HEK293T (cell line): ENCODE results near the gene ESPN.

Source experiments
- CTCF ChIA-PET: fragments of 350-600 bp; formaldehyde crosslinking; extraction: SDS; loops from one replicate; lab custom pipeline; 2021; ENCODE audit warnings: antibody characterized with exemption, inconsistent platforms; lab: Yijun Ruan, JAX
- POLR2A ChIA-PET: fragments of 350-600 bp; formaldehyde crosslinking; extraction: SDS; loops from one replicate; lab custom pipeline; 2020; ENCODE audit warnings: antibody characterized with exemption, inconsistent platforms; lab: Yijun Ruan, JAX
- DNase-seq: peaks from one replicate; pipeline ENCODE4 v3.0.0; 2012; ENCODE audit warnings: mixed read lengths; ENCODE audit errors: extremely low spot score
- ARNT ChIP-seq: fragments of 450-650 bp; IDR thresholded peaks from 2 replicates; pipeline ENCODE4 v1.6.1; 2017; ENCODE audit warnings: mild to moderate bottlenecking
- BHLHE40 ChIP-seq: fragments of 450-650 bp; IDR thresholded peaks from 2 replicates; pipeline ENCODE4 v1.6.1; 2016; ENCODE audit warnings: mild to moderate bottlenecking, moderate library complexity, borderline replicate concordance
- CTBP1 ChIP-seq: fragments of 450-650 bp; IDR thresholded peaks from 2 replicates; pipeline ENCODE4 v1.6.1; 2016; ENCODE audit warnings: borderline replicate concordance
- ELF4 ChIP-seq: fragments of 450-650 bp; IDR thresholded peaks from 2 replicates; pipeline ENCODE4 v1.6.1; 2017; ENCODE audit warnings: antibody characterized with exemption
- FOXA1 ChIP-seq: fragments of 450-650 bp; IDR thresholded peaks from 2 replicates; pipeline ENCODE4 v1.6.1; 2016; ENCODE audit warnings: mild to moderate bottlenecking
- FOXK2 ChIP-seq: fragments of 450-650 bp; IDR thresholded peaks from 2 replicates; pipeline ENCODE4 v1.6.1; 2016; ENCODE audit warnings: mild to moderate bottlenecking
- FOXM1 ChIP-seq: fragments of 450-650 bp; IDR thresholded peaks from 2 replicates; pipeline ENCODE4 v1.6.1; 2017; ENCODE audit warnings: mild to moderate bottlenecking, borderline replicate concordance
- HDGF ChIP-seq: fragments of 450-650 bp; IDR thresholded peaks from 2 replicates; pipeline ENCODE4 v1.6.1; 2017; ENCODE audit warnings: antibody characterized with exemption, borderline replicate concordance
- L3MBTL2 ChIP-seq: fragments of 450-650 bp; conservative IDR thresholded peaks from 2 replicates; pipeline ENCODE4 v1.6.1; 2016; ENCODE audit warnings: mild to moderate bottlenecking
- LEF1 ChIP-seq: fragments of 450-650 bp; IDR thresholded peaks from 2 replicates; pipeline ENCODE4 v1.6.1; 2017; ENCODE audit warnings: mild to moderate bottlenecking, borderline replicate concordance
- NFRKB ChIP-seq: fragments of 450-650 bp; IDR thresholded peaks from 2 replicates; pipeline ENCODE4 v1.6.1; 2016; ENCODE audit warnings: mild to moderate bottlenecking, moderate library complexity
- SP1 ChIP-seq: fragments of 450-650 bp; IDR thresholded peaks from 2 replicates; pipeline ENCODE4 v1.6.1; 2017
- SUZ12 ChIP-seq: fragments of 450-650 bp; IDR thresholded peaks from 2 replicates; pipeline ENCODE4 v1.6.1; 2016; ENCODE audit warnings: mild to moderate bottlenecking
- TARDBP ChIP-seq: fragments of 450-650 bp; IDR thresholded peaks from 2 replicates; pipeline ENCODE4 v1.6.1; 2016
- ZNF384 ChIP-seq: fragments of 450-650 bp; IDR thresholded peaks from 2 replicates; pipeline ENCODE4 v1.6.1; 2016
- TF ChIP-seq, protein P1 (sequence below): fragments of 450-650 bp; IDR thresholded peaks from 2 replicates; pipeline ENCODE4 v1.6.1; 2016

The ESPN gene

DNA sequence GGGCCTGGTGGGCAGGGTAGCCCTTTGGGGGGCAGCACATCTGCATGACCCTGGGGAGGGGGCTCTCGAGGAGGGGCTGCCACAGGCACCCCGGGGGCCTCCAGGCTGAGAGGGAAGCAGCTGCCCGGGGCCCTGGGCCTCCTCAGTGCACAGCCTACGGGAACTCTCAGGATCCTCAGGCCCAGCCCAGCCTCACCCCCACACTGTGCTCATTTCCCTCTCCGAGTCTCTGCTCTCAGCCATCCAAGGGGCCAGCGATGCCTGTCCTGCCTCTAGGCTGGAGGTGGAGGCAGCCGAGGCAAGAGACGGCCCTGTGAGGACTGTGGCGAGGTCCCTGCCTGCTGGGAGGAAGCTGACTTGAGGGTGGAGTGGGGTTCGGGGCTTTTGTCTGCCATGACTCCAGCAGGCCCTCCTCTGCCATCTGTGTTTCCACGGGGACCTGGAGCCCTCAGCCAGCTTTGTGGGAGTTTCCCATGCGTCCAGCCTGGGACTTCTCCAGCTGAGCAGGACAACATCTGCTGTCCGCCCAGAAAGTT lies 74.1 kb downstream of the ESPN start:
- no peak for TF ChIP-seq FOXK2
- no peak for TF ChIP-seq BHLHE40
- TF ChIP-seq SP1 = no peak
- TF ChIP-seq FOXM1 = no peak
- TF ChIP-seq ARNT = no peak
- TF ChIP-seq ZNF384 = no peak
- TF ChIP-seq CTBP1 = no peak
- no peak for TF ChIP-seq NFRKB
- no peak for TF ChIP-seq ELF4
- no peak for TF ChIP-seq SUZ12
- TF ChIP-seq TARDBP = no peak
- TF ChIP-seq, protein P1, sequence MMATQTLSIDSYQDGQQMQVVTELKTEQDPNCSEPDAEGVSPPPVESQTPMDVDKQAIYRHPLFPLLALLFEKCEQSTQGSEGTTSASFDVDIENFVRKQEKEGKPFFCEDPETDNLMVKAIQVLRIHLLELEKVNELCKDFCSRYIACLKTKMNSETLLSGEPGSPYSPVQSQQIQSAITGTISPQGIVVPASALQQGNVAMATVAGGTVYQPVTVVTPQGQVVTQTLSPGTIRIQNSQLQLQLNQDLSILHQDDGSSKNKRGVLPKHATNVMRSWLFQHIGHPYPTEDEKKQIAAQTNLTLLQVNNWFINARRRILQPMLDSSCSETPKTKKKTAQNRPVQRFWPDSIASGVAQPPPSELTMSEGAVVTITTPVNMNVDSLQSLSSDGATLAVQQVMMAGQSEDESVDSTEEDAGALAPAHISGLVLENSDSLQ = no peak
- no peak for TF ChIP-seq L3MBTL2
- no peak for TF ChIP-seq LEF1
- TF ChIP-seq HDGF = no peak
- no peak for TF ChIP-seq FOXA1
- DNase-seq = no peak
- ChIA-PET POLR2A (interaction anchor here (0.9 to 1.6 kb wide), 3 partner anchors 8 to 10 kb away, joined by 4 to 5 read pairs (median 4); partner anchors contain the start of gene PLEKHG5), CTCF (interaction anchor here (1.4 to 2.5 kb wide), 2 partner anchors 8 to 25 kb away, joined by 6 to 9 read pairs; no protein-coding TSS in a partner anchor)

DNA sequence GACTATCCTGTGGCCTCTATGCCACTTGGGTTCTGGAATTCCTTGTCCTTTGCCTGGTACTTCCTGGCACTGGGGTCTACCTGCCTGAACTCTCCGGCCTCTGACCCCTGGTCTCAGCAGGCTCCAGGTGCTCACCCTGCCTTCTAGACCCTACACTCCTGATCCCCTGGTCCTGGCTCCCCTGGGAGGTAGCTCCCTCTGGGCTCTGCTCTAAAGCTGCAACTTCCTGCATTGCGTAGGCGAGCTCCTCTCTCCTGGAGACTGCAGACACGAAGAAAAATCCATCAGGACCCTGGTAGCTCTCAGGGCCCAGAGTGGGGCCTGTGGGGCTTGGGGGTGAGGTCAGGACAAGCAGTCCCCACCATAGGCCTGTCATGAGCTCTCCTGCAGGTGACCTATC lies 74.7 kb downstream of the ESPN start:
- DNase-seq = no peak
- CTCF ChIA-PET = interaction anchor here (1.4 to 2.5 kb wide), 2 partner anchors 9 to 24 kb away, joined by 6 to 9 read pairs; no protein-coding TSS in a partner anchor
- no peak for TF ChIP-seq ARNT
- TF ChIP-seq SUZ12 = no peak
- TF ChIP-seq TARDBP = no peak
- TF ChIP-seq BHLHE40 = no peak
- POLR2A ChIA-PET = interaction anchor here (1.6 kb wide), 1 partner anchor 8 kb away, joined by 5 read pairs; the partner anchor contains the start of gene PLEKHG5

DNA sequence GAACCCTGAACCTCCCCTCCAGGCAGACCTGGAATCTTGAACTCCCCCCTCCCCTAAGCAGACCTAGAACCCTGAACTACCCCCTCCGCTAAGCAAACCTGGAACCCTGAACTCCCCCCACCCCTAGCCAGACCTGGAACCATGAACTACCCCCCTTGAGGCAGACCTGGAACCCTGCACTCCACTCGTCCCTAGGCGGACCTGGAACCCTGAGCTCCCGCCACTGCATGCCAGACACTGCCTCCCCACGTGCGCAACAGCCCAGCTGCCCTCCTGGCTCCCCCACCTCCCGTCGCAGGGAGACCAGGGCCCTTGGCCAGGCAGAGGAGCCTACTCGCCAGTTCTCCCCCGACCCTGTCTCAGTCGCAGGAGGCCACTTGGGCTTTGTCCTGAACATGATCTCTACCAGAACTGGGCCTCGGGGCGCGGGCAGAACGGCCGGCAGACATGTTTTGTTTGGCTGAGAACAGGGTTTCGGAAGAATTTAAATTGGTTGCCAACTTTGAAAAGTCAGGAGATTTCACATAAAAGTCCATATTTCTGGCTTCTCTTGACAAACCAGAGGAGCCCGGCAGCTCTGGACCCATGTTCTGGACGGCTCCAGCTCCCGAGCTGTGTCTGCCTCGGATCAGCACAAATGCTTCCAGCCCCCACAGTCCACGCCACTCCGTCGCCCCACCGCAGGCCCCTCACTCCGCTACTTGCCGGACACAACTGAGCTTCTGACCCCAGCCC lies 76.1 kb downstream of the ESPN start:
- ChIA-PET POLR2A (no interaction called here), CTCF (interaction anchor here (0.6 to 2.5 kb wide), 3 partner anchors 10 to 18 kb away, joined by 4 to 9 read pairs (median 7); no protein-coding TSS in a partner anchor)
- DNase-seq = no peak
- TF ChIP-seq CTBP1 = no peak
- no peak for TF ChIP-seq HDGF
- TF ChIP-seq, protein P1 = no peak
- TF ChIP-seq FOXA1 = no peak
- no peak for TF ChIP-seq SP1
- no peak for TF ChIP-seq ELF4
- TF ChIP-seq ZNF384 = no peak
- TF ChIP-seq TARDBP = no peak
- TF ChIP-seq ARNT = no peak
- no peak for TF ChIP-seq SUZ12
- no peak for TF ChIP-seq FOXK2
- TF ChIP-seq NFRKB = no peak
- TF ChIP-seq BHLHE40 = no peak
- TF ChIP-seq LEF1 = no peak
- TF ChIP-seq L3MBTL2 = no peak
- TF ChIP-seq FOXM1 = no peak

DNA sequence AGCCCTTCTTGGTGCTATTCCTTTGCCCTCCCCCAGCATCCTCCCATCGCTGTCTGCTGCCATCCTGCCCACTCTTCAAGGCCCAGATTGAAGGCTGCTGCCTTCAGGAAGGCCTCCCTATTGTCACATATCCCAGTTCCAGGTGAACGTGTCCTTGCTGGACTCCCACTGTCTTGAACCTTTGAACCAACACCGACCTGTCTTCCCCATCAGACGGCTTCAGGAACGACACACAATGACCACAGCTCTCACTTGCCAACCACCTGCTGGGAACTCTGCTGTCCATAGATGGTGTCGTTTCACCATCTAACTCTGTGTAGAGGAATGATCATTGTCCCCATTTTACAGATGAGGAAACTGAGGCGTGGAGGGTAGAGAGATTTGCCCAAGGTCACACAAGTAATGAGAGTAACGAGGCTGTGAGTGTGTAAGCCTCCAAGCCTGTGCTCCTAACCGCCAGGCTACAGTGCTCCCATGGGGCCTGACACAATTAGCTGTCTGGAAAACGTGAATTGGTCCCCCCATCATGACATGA lies 76.8 kb downstream of the ESPN start:
- ChIA-PET CTCF (interaction anchor here (0.9 kb wide), 1 partner anchor 17 kb away, joined by 7 read pairs; no protein-coding TSS in a partner anchor), POLR2A (no interaction called here)
- no peak for DNase-seq
- TF ChIP-seq TARDBP = no peak
- TF ChIP-seq ARNT = no peak
- TF ChIP-seq NFRKB = no peak
- TF ChIP-seq HDGF = no peak
- TF ChIP-seq CTBP1 = no peak
- TF ChIP-seq BHLHE40 = no peak
- TF ChIP-seq ELF4 = no peak
- TF ChIP-seq, protein P1 = no peak
- no peak for TF ChIP-seq SUZ12
- no peak for TF ChIP-seq LEF1
- no peak for TF ChIP-seq SP1
- no peak for TF ChIP-seq FOXA1
- no peak for TF ChIP-seq FOXM1
- TF ChIP-seq FOXK2 = no peak
- no peak for TF ChIP-seq L3MBTL2
- no peak for TF ChIP-seq ZNF384

DNA sequence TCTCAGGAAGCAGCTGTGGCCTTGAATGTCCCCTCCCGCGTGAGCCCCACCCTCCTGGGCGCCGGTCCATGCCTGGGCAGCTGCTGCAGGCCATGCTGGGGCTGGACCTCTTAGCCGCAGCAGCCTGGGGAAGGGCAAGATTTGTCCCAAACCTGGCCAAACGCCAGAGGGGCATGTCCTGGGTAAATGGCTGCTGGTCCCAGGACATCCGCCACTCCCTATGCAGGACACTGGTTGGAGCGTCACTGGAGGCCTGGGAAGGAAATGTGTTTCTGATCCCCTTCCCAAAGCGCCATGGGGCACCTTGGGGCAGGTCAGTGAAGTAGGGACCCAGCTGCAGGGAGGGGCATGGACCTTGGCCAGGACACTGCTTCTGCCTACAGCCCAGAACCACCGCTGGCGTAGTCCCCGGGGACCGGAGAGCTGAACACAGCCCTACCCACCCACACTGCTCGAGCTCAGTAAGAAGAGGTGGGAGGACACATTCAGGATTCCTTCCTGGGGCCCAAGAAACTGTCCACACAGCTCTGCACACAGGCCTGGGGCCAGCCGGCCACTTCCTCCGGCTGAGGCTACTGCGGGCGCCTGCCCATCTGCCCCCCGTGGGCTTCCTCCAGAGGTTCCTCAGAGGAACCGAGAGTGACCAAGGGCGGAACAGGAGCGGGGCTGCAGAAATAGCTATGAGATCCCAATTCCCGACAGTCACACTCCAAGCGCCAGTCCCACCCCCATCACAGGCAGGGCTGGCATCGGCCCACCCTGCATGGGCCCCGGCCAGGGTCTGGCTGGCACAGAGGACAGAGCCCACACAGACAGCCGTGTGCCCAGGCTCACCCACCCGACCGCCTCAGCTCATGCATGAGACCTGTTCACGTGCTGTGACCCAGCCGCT lies 77.7 kb downstream of the ESPN start:
- TF ChIP-seq SUZ12 = no peak
- TF ChIP-seq LEF1 = no peak
- no peak for TF ChIP-seq SP1
- no peak for TF ChIP-seq ARNT
- CTCF ChIA-PET = interaction anchor here (0.6 to 1.2 kb wide), 3 partner anchors 12 to 187 kb away, joined by 3 to 4 read pairs (median 3); no protein-coding TSS in a partner anchor
- no peak for DNase-seq
- POLR2A ChIA-PET = interaction anchor here (1.0 kb wide), 1 partner anchor 12 kb away, joined by 4 read pairs; no protein-coding TSS in a partner anchor
